NB4 (cell line): ENCODE measurements around the gene THOC5.

Experiments
- DNase-seq: peaks from one replicate; pipeline ENCODE4 v3.0.0; 2010; ENCODE audit warnings: low read depth
- H3K4me3 ChIP-seq: one replicate; pipeline ENCODE4 v1.5.1; 2011; ENCODE audit warnings: mild to moderate bottlenecking, low read depth, low read length, moderate library complexity
- MYC ChIP-seq: IDR thresholded peaks from 2 replicates; pipeline ENCODE4 v1.6.1; 2011; ENCODE audit warnings: low read depth, low read length
- POLR2A ChIP-seq: IDR thresholded peaks from 2 replicates; pipeline ENCODE4 v1.6.1; 2011; ENCODE audit warnings: mild to moderate bottlenecking; ENCODE audit not compliant: insufficient read length; ENCODE audit errors: extremely low read depth
- TF ChIP-seq, protein P1 (sequence below): IDR thresholded peaks from 2 replicates; pipeline ENCODE4 v1.6.1; 2011; ENCODE audit warnings: low read depth, low read length
- TF ChIP-seq, protein P2 (sequence below): IDR thresholded peaks from one replicate; pipeline ENCODE4 v1.5.1; 2012; ENCODE audit warnings: low read depth, low read length

Gene THOC5

GRCh38 chr22:29487426-29487986 is 66.1 kb downstream of the THOC5 start:
- no peak for DNase-seq
- no peak overlapping the region for H3K4me3 ChIP-seq
- TF ChIP-seq MYC (no peak), POLR2A (no peak)
- TF ChIP-seq, protein P1, sequence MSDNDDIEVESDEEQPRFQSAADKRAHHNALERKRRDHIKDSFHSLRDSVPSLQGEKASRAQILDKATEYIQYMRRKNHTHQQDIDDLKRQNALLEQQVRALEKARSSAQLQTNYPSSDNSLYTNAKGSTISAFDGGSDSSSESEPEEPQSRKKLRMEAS = no peak
- TF ChIP-seq, protein P2, sequence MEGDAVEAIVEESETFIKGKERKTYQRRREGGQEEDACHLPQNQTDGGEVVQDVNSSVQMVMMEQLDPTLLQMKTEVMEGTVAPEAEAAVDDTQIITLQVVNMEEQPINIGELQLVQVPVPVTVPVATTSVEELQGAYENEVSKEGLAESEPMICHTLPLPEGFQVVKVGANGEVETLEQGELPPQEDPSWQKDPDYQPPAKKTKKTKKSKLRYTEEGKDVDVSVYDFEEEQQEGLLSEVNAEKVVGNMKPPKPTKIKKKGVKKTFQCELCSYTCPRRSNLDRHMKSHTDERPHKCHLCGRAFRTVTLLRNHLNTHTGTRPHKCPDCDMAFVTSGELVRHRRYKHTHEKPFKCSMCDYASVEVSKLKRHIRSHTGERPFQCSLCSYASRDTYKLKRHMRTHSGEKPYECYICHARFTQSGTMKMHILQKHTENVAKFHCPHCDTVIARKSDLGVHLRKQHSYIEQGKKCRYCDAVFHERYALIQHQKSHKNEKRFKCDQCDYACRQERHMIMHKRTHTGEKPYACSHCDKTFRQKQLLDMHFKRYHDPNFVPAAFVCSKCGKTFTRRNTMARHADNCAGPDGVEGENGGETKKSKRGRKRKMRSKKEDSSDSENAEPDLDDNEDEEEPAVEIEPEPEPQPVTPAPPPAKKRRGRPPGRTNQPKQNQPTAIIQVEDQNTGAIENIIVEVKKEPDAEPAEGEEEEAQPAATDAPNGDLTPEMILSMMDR = no peak

GRCh38 chr22:29485448-29485847 is 68.1 kb downstream of the THOC5 start:
- TF ChIP-seq, protein P2 = no peak
- TF ChIP-seq POLR2A (no peak), MYC (no peak)
- TF ChIP-seq, protein P1 = no peak
- no peak for DNase-seq
- H3K4me3 ChIP-seq = no peak overlapping the region

GRCh38 chr22:29484642-29485041 is 68.9 kb downstream of the THOC5 start:
- no peak overlapping the region for H3K4me3 ChIP-seq

DNA sequence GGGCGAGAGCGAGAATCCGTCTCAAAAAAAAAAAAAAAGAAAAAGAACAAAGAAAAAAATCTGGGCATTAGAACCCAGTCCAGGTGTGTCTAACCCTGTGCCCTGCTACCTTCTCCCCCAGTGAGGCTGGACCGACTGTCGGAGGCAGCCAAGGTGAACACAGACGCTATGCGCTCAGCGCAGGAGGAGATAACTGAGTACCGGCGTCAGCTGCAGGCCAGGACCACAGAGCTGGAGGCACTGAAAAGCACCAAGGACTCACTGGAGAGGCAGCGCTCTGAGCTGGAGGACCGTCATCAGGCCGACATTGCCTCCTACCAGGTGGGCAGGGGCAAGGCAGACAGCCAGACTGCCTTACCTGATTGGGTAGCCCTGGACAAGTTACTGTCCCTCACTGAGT is 70.3 kb downstream of the THOC5 start:
- H3K4me3 ChIP-seq = no peak overlapping the region
- no peak for TF ChIP-seq POLR2A
- TF ChIP-seq, protein P1 = no peak
- TF ChIP-seq MYC = no peak
- TF ChIP-seq, protein P2 = no peak
- no peak for DNase-seq

More at GRCh38 chr22:29484642-29485041, 68.9 kb downstream of the THOC5 start:
- TF ChIP-seq POLR2A = no peak
- TF ChIP-seq, protein P2 = no peak
- TF ChIP-seq MYC = no peak
- TF ChIP-seq, protein P1 = no peak
- no peak for DNase-seq

- no peak for TF ChIP-seq MYC
- no peak for TF ChIP-seq POLR2A
- TF ChIP-seq, protein P2 = no peak
- TF ChIP-seq, protein P1 = no peak
- H3K4me3 ChIP-seq = no peak overlapping the region
- DNase-seq = no peak
These were observed 70.8 kb downstream of the THOC5 start for GRCh38 chr22:29482726-29483125.

DNA sequence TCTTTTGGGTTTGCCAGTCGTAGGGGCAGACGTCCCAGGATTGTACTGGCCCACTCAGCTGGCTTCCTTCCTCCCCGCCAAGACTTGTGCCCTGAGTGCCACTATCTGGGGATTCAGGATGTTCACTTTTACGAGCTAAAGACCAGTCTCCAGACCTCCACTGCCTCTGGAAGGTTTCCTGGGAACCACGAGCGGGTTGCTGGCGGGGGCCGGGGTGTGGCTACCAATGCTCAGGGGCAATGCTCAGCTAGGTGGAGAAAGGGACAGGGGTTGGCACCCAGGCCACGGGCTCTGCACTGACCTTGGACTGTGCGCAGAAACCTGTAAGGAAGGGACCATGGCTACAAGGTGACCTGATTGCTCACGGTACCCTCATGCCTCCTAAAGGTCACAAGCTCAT is 71.3 kb downstream of the THOC5 start:
- TF ChIP-seq MYC = no peak
- no peak for TF ChIP-seq POLR2A
- TF ChIP-seq, protein P2 = no peak
- TF ChIP-seq, protein P1 = no peak
- no peak overlapping the region for H3K4me3 ChIP-seq
- no peak for DNase-seq
